ENCODE measurements around the gene KSR1.

GRCh38 chr17:27601975-27602302 lies 145.7 kb downstream of the KSR1 start:
- TF ChIP-seq POLR2A (IDR thresholded peaks at IDR 0.05): no peak
- TF ChIP-seq CTCF (IDR thresholded peaks at IDR 0.05): no peak

All from testis (tissue), 2 donors.